HepG2 (cell line): ENCODE data around the gene MAB21L4. TPM values are rescaled to one million over a fixed set of nuclear protein-coding genes. Genes with fewer than 3 reads are reported as not detected.
A peak's percentile ranks its signal among the peaks of the same experiment; 100 is the strongest.

Experiments used
- ARID2 ChIP-seq: sonication (generic); formaldehyde crosslinking; IDR thresholded peaks from 2 replicates; pipeline ENCODE4 v1.8.1; 2022; ENCODE audit warnings: mild to moderate bottlenecking, missing genetic modification reagents, borderline replicate concordance
- CC2D1A ChIP-seq: sonication (generic); formaldehyde crosslinking; IDR thresholded peaks from 2 replicates; pipeline ENCODE4 v1.8.1; 2023; ENCODE audit warnings: mild to moderate bottlenecking, missing genetic modification reagents
- HOXA5 ChIP-seq: sonication (generic); formaldehyde crosslinking; IDR thresholded peaks from 2 replicates; pipeline ENCODE4 v1.4.0; 2020; ENCODE audit warnings: missing genetic modification reagents
- KDM5A ChIP-seq: fragments of 200-600 bp; sonication (generic); IDR thresholded peaks from 2 replicates; pipeline ENCODE4 v1.7.0; 2018; ENCODE audit warnings: antibody characterized with exemption, mild to moderate bottlenecking, low read length, borderline replicate concordance
- MBD4 ChIP-seq: IDR thresholded peaks from 2 replicates; pipeline ENCODE4 v1.6.1; 2012; ENCODE audit warnings: low read length, inconsistent platforms, borderline replicate concordance
- PAX8 ChIP-seq: sonication (generic); formaldehyde crosslinking; IDR thresholded peaks from 2 replicates; pipeline ENCODE4 v1.8.0; 2022; ENCODE audit warnings: mild to moderate bottlenecking, missing genetic modification reagents, borderline replicate concordance
- PREB ChIP-seq: sonication (generic); formaldehyde crosslinking; IDR thresholded peaks from 2 replicates; pipeline ENCODE4 v1.4.0; 2020; ENCODE audit warnings: missing genetic modification reagents
- RBAK ChIP-seq: sonication (generic); formaldehyde crosslinking; IDR thresholded peaks from 2 replicates; pipeline ENCODE4 v1.5.1; 2020; ENCODE audit warnings: mild to moderate bottlenecking, missing genetic modification reagents
- SKI ChIP-seq: fragments of 450-650 bp; IDR thresholded peaks from one replicate; pipeline ENCODE4 v1.6.1; 2018; ENCODE audit warnings: mild to moderate bottlenecking; ENCODE audit not compliant: partially characterized antibody
- TAF15 ChIP-seq: fragments of 200-400 bp; formaldehyde crosslinking; IDR thresholded peaks from one replicate; pipeline ENCODE4 v1.6.1; 2018; ENCODE audit warnings: mild to moderate bottlenecking, low read depth, low read length; ENCODE audit not compliant: poor library complexity, severe bottlenecking
- TMF1 ChIP-seq: sonication (generic); formaldehyde crosslinking; IDR thresholded peaks from 2 replicates; pipeline ENCODE4 v1.8.1; 2022; ENCODE audit warnings: low read depth, missing genetic modification reagents
- ZFP1 ChIP-seq: IDR thresholded peaks from 2 replicates; pipeline ENCODE4 v1.6.1; 2016
- ZFP90 ChIP-seq: sonication (generic); formaldehyde crosslinking; IDR thresholded peaks from 2 replicates; pipeline ENCODE4 v1.8.0; 2022; ENCODE audit warnings: missing genetic modification reagents, mild to moderate bottlenecking, inconsistent platforms, borderline replicate concordance
- ZIK1 ChIP-seq: sonication (generic); formaldehyde crosslinking; IDR thresholded peaks from 2 replicates; pipeline ENCODE4 v1.5.0; 2020; ENCODE audit warnings: mild to moderate bottlenecking, low read depth, missing genetic modification reagents, borderline replicate concordance
- ZNF580 ChIP-seq: IDR thresholded peaks from 2 replicates; pipeline ENCODE4 v1.6.1; 2016; ENCODE audit warnings: low read depth, borderline replicate concordance
- ZNF589 ChIP-seq: sonication (generic); formaldehyde crosslinking; conservative IDR thresholded peaks from 2 replicates; pipeline ENCODE4 v1.8.0; 2022; ENCODE audit warnings: mild to moderate bottlenecking, moderate library complexity, missing genetic modification reagents
- ZNF646 ChIP-seq: sonication (generic); formaldehyde crosslinking; IDR thresholded peaks from 2 replicates; pipeline ENCODE4 v1.9.0; 2021; ENCODE audit warnings: mild to moderate bottlenecking, missing genetic modification reagents
- ZNF704 ChIP-seq: sonication (generic); formaldehyde crosslinking; IDR thresholded peaks from 2 replicates; pipeline ENCODE4 v1.8.1; 2023; ENCODE audit warnings: mild to moderate bottlenecking, inconsistent platforms, moderate library complexity, missing genetic modification reagents, borderline replicate concordance
- ZNF83 ChIP-seq: sonication (generic); formaldehyde crosslinking; IDR thresholded peaks from 2 replicates; pipeline ENCODE4 v1.4.0; 2020; ENCODE audit warnings: missing genetic modification reagents, mild to moderate bottlenecking, borderline replicate concordance
- ZSCAN30 ChIP-seq: sonication (generic); formaldehyde crosslinking; IDR thresholded peaks from 2 replicates; pipeline ENCODE4 v1.5.0; 2020; ENCODE audit warnings: mild to moderate bottlenecking, missing genetic modification reagents
- polyA plus RNA-seq, 8 experiments: library from polyadenylated mRNA; depleted of rRNA in 3 of 8; stranded (reverse) in 7 of 8; unstranded in 1 of 8; fragments of >200 nt; fragmentation: Illumina TruSeq in 4 of 8; extraction: Trizol in 4 of 8; gene quantifications; 2 replicates each; pipeline versions ENCODE4 v1.2.1 to v1.2.3, GENCODE V29; 2011 to 2016; ENCODE audit warnings: low read depth in 4 of 8, missing spikeins in 1 of 8, mixed read lengths in 1 of 8; ENCODE audit not compliant: insufficient read depth in 1 of 8
- total RNA-seq, 5 experiments: library from RNA; depleted of rRNA; stranded (reverse); fragments of >200 nt; fragmentation: Illumina TruSeq; extraction: Trizol; gene quantifications; 2 replicates each; pipeline ENCODE4 v1.2.3, GENCODE V29; 2016; ENCODE audit warnings: low read depth in 1 of 5

Gene MAB21L4
- total and polyA plus RNA-seq, 2 of the 13 experiments (the other 11 are each of a cell fraction or from before 2014, with no cell fraction given) = 3.0 to 14.0 TPM

- TF ChIP-seq ZNF580 (CRISPR knock-in tag) = peak; percentile 32; the same call in 1 of the 2 replicates
- no peak for TF ChIP-seq CC2D1A (CRISPR knock-in tag)
- TF ChIP-seq KDM5A = no peak
- TF ChIP-seq TMF1 (CRISPR knock-in tag) = no peak
- no peak for TF ChIP-seq MBD4
- TF ChIP-seq TAF15 = no peak
- TF ChIP-seq ZNF646 (CRISPR knock-in tag) = no peak
- TF ChIP-seq PAX8 (CRISPR knock-in tag) = no peak
- peak; percentile 76; the same call in 1 of the 2 replicates for TF ChIP-seq ZIK1
- no peak for TF ChIP-seq SKI
- 0 out of 2 replicates have a peak, but pooled peaks have one; percentile 62 for TF ChIP-seq ZNF704 (CRISPR knock-in tag)
- TF ChIP-seq ZFP90 (CRISPR knock-in tag) = no peak
- peak; percentile 87; the same call in 1 of the 2 replicates for TF ChIP-seq HOXA5 (CRISPR knock-in tag)
- TF ChIP-seq RBAK = no peak
- TF ChIP-seq ARID2 (CRISPR knock-in tag) = no peak
- no peak for TF ChIP-seq ZNF589 (CRISPR knock-in tag)
- TF ChIP-seq PREB (CRISPR knock-in tag) = no peak
- TF ChIP-seq ZSCAN30 (CRISPR knock-in tag) = no peak
- TF ChIP-seq ZFP1 = no peak
- no peak for TF ChIP-seq ZNF83 (CRISPR knock-in tag)
These were observed 55.4 kb downstream of the MAB21L4 start (continued) for GRCh38 chr2:240840435-240841060.
